Type B pancreatic cell (in vitro differentiated cells): ENCODE results near the gene CAMSAP1. TPM values are rescaled to one million over a fixed set of nuclear protein-coding genes. Genes with fewer than 3 reads are reported as not detected.

Experiments
- DNase-seq: peaks from one replicate; pipeline ENCODE4 v3.0.0; 2021; ENCODE audit warnings: mixed read lengths; ENCODE audit not compliant: unreplicated experiment; ENCODE audit errors: extremely low spot score
- H3K27ac Mint-ChIP-seq: 2 replicates; pipeline ENCODE4 v1.8.0; 2021; ENCODE audit warnings: mild to moderate bottlenecking, mixed read lengths
- H3K27me3 Mint-ChIP-seq: 2 replicates; pipeline ENCODE4 v1.8.0; 2021; ENCODE audit warnings: mixed read lengths
- H3K36me3 Mint-ChIP-seq: 2 replicates; pipeline ENCODE4 v1.8.0; 2021; ENCODE audit warnings: mixed read lengths
- H3K4me1 Mint-ChIP-seq: one replicate; pipeline ENCODE4 v1.8.0; 2021; ENCODE audit warnings: mixed read lengths; ENCODE audit not compliant: unreplicated experiment
- H3K4me3 Mint-ChIP-seq: 2 replicates; pipeline ENCODE4 v1.8.0; 2021; ENCODE audit warnings: mild to moderate bottlenecking, mixed read lengths
- H3K9me3 Mint-ChIP-seq: 2 replicates; pipeline ENCODE4 v1.8.0; 2021; ENCODE audit warnings: mixed read lengths
- total RNA-seq: library from RNA; stranded (reverse); gene quantifications from 2 replicates; pipeline ENCODE4 v1.2.1, GENCODE V29; 2021; ENCODE audit warnings: low replicate concordance
- TF ChIP-seq, protein P1 (sequence below): fragments of 200-600 bp; sonication (generic); conservative IDR thresholded peaks from 2 replicates; pipeline ENCODE4 v1.5.0; 2021; ENCODE audit warnings: antibody characterized with exemption, mild to moderate bottlenecking

The CAMSAP1 gene
- total RNA-seq, 1 donor from 2014 or later, result 58.2 TPM

- Mint-ChIP-seq H3K36me3 (no peaks in the 10 kb centered on the region), H3K4me1 (no peaks in the 10 kb centered on the region), H3K27ac (no peak overlapping the region), H3K27me3 (no peaks in the 10 kb centered on the region), H3K4me3 (no peak overlapping the region), H3K9me3 (no peaks in the 10 kb centered on the region)
- TF ChIP-seq, protein P1, sequence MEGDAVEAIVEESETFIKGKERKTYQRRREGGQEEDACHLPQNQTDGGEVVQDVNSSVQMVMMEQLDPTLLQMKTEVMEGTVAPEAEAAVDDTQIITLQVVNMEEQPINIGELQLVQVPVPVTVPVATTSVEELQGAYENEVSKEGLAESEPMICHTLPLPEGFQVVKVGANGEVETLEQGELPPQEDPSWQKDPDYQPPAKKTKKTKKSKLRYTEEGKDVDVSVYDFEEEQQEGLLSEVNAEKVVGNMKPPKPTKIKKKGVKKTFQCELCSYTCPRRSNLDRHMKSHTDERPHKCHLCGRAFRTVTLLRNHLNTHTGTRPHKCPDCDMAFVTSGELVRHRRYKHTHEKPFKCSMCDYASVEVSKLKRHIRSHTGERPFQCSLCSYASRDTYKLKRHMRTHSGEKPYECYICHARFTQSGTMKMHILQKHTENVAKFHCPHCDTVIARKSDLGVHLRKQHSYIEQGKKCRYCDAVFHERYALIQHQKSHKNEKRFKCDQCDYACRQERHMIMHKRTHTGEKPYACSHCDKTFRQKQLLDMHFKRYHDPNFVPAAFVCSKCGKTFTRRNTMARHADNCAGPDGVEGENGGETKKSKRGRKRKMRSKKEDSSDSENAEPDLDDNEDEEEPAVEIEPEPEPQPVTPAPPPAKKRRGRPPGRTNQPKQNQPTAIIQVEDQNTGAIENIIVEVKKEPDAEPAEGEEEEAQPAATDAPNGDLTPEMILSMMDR, result no peak
- DNase-seq, result no peak
Observed at GRCh38 chr9:135761150-135761844, 146.0 kb downstream of the CAMSAP1 start.

GRCh38 chr9:135760465-135760864, 146.9 kb downstream of the CAMSAP1 start:
- Mint-ChIP-seq H3K27ac (no peak overlapping the region), H3K4me1 (no peaks in the 10 kb centered on the region)
- TF ChIP-seq, protein P1, result no peak

GRCh38 chr9:135759676-135760300, 147.6 kb downstream of the CAMSAP1 start:
- TF ChIP-seq, protein P1, result no peak
- Mint-ChIP-seq H3K36me3 (no peaks in the 10 kb centered on the region), H3K27me3 (no peaks in the 10 kb centered on the region), H3K4me3 (no peak overlapping the region), H3K27ac (no peak overlapping the region), H3K9me3 (no peaks in the 10 kb centered on the region), H3K4me1 (no peaks in the 10 kb centered on the region)
- no peak for DNase-seq

More at GRCh38 chr9:135760465-135760864, 146.9 kb downstream of the CAMSAP1 start:
- no peak for DNase-seq
- Mint-ChIP-seq H3K36me3 (no peaks in the 10 kb centered on the region), H3K4me3 (no peak overlapping the region), H3K9me3 (no peaks in the 10 kb centered on the region), H3K27me3 (no peaks in the 10 kb centered on the region)

GRCh38 chr9:135758870-135759269, 148.5 kb downstream of the CAMSAP1 start:
- no peaks in the 10 kb centered on the region for H3K9me3 Mint-ChIP-seq
- H3K36me3 Mint-ChIP-seq, result no peaks in the 10 kb centered on the region
- no peak for DNase-seq
- TF ChIP-seq, protein P1, result no peak
- no peak overlapping the region for H3K27ac Mint-ChIP-seq
- no peak overlapping the region for H3K4me3 Mint-ChIP-seq
- no peaks in the 10 kb centered on the region for H3K4me1 Mint-ChIP-seq
- no peaks in the 10 kb centered on the region for H3K27me3 Mint-ChIP-seq

Other genes with a start within 250 kb of the CAMSAP1 start
- 1.1 and 2.0 TPM in 2 replicates for gene LCN9, start 244.2 kb downstream of the CAMSAP1 start, total RNA-seq
- gene SOHLH1, start 208.1 kb downstream of the CAMSAP1 start, total RNA-seq, result not detected in 2 replicates
- 0.10 TPM in 1 of 2 replicates, not detected in the other for gene KCNT1, start 205.4 kb downstream of the CAMSAP1 start, total RNA-seq
- 34.5 and 45.2 TPM in 2 replicates for gene UBAC1, start 53.8 kb upstream of the CAMSAP1 start, total RNA-seq
- gene NACC2, start 187.7 kb upstream of the CAMSAP1 start, total RNA-seq, result 9.3 and 15.1 TPM in 2 replicates
- gene TMEM250, start 211.3 kb upstream of the CAMSAP1 start, total RNA-seq, result 37.9 and 53.7 TPM in 2 replicates